Liver (tissue), 3 donors: ENCODE measurements around the gene CAGE1.

Source experiments
- JUND ChIP-seq, 2 donors: IDR thresholded peaks; 2 replicates each; pipeline ENCODE4 v1.6.1; 2016; ENCODE audit warnings: antibody characterized with exemption in 2 of 2
- TF ChIP-seq, protein P1 (sequence below): fragments of 150-350 bp; IDR thresholded peaks from 2 replicates; pipeline ENCODE4 v1.5.1; 2017; ENCODE audit warnings: improper control_type of control experiment, low read depth, low read length; ENCODE audit not compliant: missing input control
- donor health status: healthy.
- donor health status: healthy.

DNA sequence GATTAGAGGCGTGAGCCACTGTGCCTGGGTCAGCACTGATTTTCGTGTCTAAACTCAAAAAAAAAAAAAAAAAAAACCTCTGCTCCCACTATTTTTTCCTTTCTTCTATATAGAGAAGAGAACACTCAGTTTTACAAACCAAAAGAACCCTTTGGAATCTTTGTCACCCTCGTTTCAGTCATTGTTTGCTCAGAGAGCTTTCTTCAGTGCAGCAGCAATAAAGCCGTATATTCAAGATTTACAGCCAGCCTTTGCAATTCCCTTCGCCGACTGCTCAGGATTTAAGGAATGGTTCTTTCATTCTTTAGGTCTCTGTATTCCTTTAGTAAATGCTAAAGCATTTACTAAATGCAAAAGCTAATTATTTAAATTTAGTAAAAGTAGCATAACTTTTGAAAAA is 20.2 kb upstream of the CAGE1 start:
- TF ChIP-seq JUND (IDR thresholded peaks at IDR 0.05), result no peak
- TF ChIP-seq, protein P1, sequence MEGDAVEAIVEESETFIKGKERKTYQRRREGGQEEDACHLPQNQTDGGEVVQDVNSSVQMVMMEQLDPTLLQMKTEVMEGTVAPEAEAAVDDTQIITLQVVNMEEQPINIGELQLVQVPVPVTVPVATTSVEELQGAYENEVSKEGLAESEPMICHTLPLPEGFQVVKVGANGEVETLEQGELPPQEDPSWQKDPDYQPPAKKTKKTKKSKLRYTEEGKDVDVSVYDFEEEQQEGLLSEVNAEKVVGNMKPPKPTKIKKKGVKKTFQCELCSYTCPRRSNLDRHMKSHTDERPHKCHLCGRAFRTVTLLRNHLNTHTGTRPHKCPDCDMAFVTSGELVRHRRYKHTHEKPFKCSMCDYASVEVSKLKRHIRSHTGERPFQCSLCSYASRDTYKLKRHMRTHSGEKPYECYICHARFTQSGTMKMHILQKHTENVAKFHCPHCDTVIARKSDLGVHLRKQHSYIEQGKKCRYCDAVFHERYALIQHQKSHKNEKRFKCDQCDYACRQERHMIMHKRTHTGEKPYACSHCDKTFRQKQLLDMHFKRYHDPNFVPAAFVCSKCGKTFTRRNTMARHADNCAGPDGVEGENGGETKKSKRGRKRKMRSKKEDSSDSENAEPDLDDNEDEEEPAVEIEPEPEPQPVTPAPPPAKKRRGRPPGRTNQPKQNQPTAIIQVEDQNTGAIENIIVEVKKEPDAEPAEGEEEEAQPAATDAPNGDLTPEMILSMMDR, result no peak
